HepG2 (cell line): ENCODE results near the gene SRSF7. TPM values are rescaled to one million over a fixed set of nuclear protein-coding genes. Genes with fewer than 3 reads are reported as not detected.
A peak's percentile ranks its signal among the peaks of the same experiment; 100 is the strongest.
"Not testable (repeated sequence)": the region's sequence is repeated elsewhere in the genome, so short reads cannot be mapped to it uniquely, and the experiment has no call there.

Experiments used
- ATAC-seq: fragments of 200-7000 bp; cut with Tn5 transposase; 3 replicates; pipeline ENCODE4 v1.9.1; 2020; ENCODE audit warnings: mild to moderate bottlenecking, moderate library complexity
- BruUV-seq: library from RNA; stranded (reverse); fragments of 400-500 nt; replicated peaks from 2 replicates; lab custom pipeline; 2021; lab: Mats Ljungman, UMichigan
- CTCF ChIA-PET: fragments of 300-600 bp; formaldehyde crosslinking; extraction: SDS; loops from one replicate; lab custom pipeline; 2021; ENCODE audit warnings: low total read pairs, inconsistent platforms, low intra/inter-chr PET ratio; lab: Yijun Ruan, JAX
- POLR2A ChIA-PET: fragments of 350-600 bp; sonication (Branson Sonifier 250); formaldehyde crosslinking; loops from one replicate; lab custom pipeline; 2020; ENCODE audit warnings: antibody characterized with exemption, inconsistent platforms; lab: Yijun Ruan, JAX
- DNase-seq: peaks from one replicate; pipeline ENCODE4 v3.0.0-alpha.2; 2015; ENCODE audit warnings: low spot score
- FAIRE-seq: peaks from 3 replicates; lab custom pipeline; 2011; peaks lifted over from hg19 to GRCh38; lab: Jason Lieb, UNC
- H2AFZ ChIP-seq: one replicate; pipeline ENCODE4 v1.6.1; 2011; ENCODE audit warnings: low read length, inconsistent platforms
- H3K27ac ChIP-seq: fragments of 300-600 bp; 3 replicates; pipeline ENCODE4 v1.8.0; 2011; ENCODE audit warnings: mixed run types, mild to moderate bottlenecking, mixed read lengths, low read length, inconsistent platforms; ENCODE audit not compliant: insufficient read depth; ENCODE audit errors: extremely low read length
- H3K27me3 ChIP-seq, 2 experiments: fragments of 200-600 bp in 1 of 2; 2 replicates in 1 of 2; 3 replicates in 1 of 2; pipeline versions ENCODE4 v1.6.0 to v1.8.0; 2011; ENCODE audit warnings: low read length in 2 of 2, mild to moderate bottlenecking in 2 of 2, moderate library complexity in 2 of 2, inconsistent platforms in 1 of 2; ENCODE audit not compliant: insufficient read depth in 2 of 2, control insufficient read depth in 1 of 2
- H3K36me3 ChIP-seq, 2 experiments: fragments of 200-600 bp in 1 of 2; replicated peaks in 1 of 2; 2 replicates in 1 of 2; 3 replicates in 1 of 2; pipeline versions ENCODE4 v1.5.1 to v1.8.0; 2011; ENCODE audit warnings: low read length in 2 of 2, inconsistent platforms in 1 of 2; ENCODE audit not compliant: insufficient read depth in 2 of 2, control insufficient read depth in 1 of 2
- H3K4me1 ChIP-seq: 2 replicates; pipeline ENCODE4 v1.5.1; 2012; ENCODE audit warnings: low read length, inconsistent platforms; ENCODE audit not compliant: insufficient read depth
- H3K4me2 ChIP-seq: 2 replicates; pipeline ENCODE4 v1.6.0; 2011; ENCODE audit warnings: low read depth, low read length, inconsistent platforms
- H3K4me3 ChIP-seq, 3 experiments: fragments of 200-600 bp in 1 of 3; sonication (generic), shearing (Covaris generic) in 1 of 3; replicated peaks in 1 of 3; 2 replicates each; pipeline ENCODE4 v1.5.1; 2011 to 2016; ENCODE audit warnings: low read length in 3 of 3, inconsistent platforms in 2 of 3, low read depth in 2 of 3, mild to moderate bottlenecking in 2 of 3, control low read depth in 1 of 3, mixed read lengths in 1 of 3; ENCODE audit not compliant: insufficient read depth in 1 of 3
- H3K79me2 ChIP-seq: one replicate; pipeline ENCODE4 v1.6.1; 2011; ENCODE audit warnings: low read length, inconsistent platforms; ENCODE audit not compliant: insufficient read depth
- H3K9ac ChIP-seq: 2 replicates; pipeline ENCODE4 v1.6.0; 2011; ENCODE audit warnings: mild to moderate bottlenecking, low read depth, low read length, inconsistent platforms; ENCODE audit not compliant: insufficient read depth
- H3K9me3 ChIP-seq: 2 replicates; pipeline ENCODE4 v1.5.1; 2012; ENCODE audit warnings: mild to moderate bottlenecking, low read length
- H4K20me1 ChIP-seq: 2 replicates; pipeline ENCODE4 v1.6.0; 2011; ENCODE audit warnings: inconsistent platforms, mild to moderate bottlenecking, low read length, moderate library complexity; ENCODE audit not compliant: insufficient read depth
- ELF3 ChIP-seq: IDR thresholded peaks from 2 replicates; pipeline ENCODE4 v1.6.1; 2016; ENCODE audit warnings: missing genetic modification reagents, missing compliant biosample characterization
- KLF16 ChIP-seq, 2 experiments: sonication (generic) in 1 of 2; formaldehyde crosslinking in 1 of 2; IDR thresholded peaks; 2 replicates each; pipeline versions ENCODE4 v1.6.1 to v1.8.0; 2016 to 2023; ENCODE audit warnings: missing genetic modification reagents in 2 of 2, missing compliant biosample characterization in 1 of 2
- SNAPC2 ChIP-seq: sonication (generic); formaldehyde crosslinking; IDR thresholded peaks from 2 replicates; pipeline ENCODE4 v1.8.1; 2022; ENCODE audit warnings: mild to moderate bottlenecking, missing genetic modification reagents
- ZNF317 ChIP-seq: sonication (generic); formaldehyde crosslinking; IDR thresholded peaks from 2 replicates; pipeline ENCODE4 v1.5.0; 2020; ENCODE audit warnings: mild to moderate bottlenecking, missing genetic modification reagents
- ZNF329 ChIP-seq: sonication (generic); formaldehyde crosslinking; IDR thresholded peaks from 2 replicates; pipeline ENCODE4 v1.9.0; 2021; ENCODE audit warnings: low read depth, mild to moderate bottlenecking, missing genetic modification reagents
- WGBS: methylation state at CpG from one replicate; pipeline ENCODE4 v1.1.6; 2017; ENCODE audit warnings: low lambda C conversion rate; 5-methylcytosine and 5-hydroxymethylcytosine counted together
- in situ Hi-C: cut with HindIII; loops from 2 replicates; pipeline ENCODE4 v1.10.0; 2017; ENCODE audit warnings: low pct_unique_long_range_greater_than_20kb; ENCODE audit not compliant: extremely low pct_ligation_motif_present
- intact Hi-C: fragments of 100-400 bp; cut with micrococcal nuclease; formaldehyde crosslinking; loops from one replicate; pipeline ENCODE4 v1.10.0; 2022; ENCODE audit not compliant: unreplicated experiment
- polyA plus RNA-seq, 8 experiments: library from polyadenylated mRNA; depleted of rRNA in 3 of 8; stranded (reverse) in 7 of 8; unstranded in 1 of 8; fragments of >200 nt; fragmentation: Illumina TruSeq in 4 of 8; extraction: Trizol in 4 of 8; gene quantifications; 2 replicates each; pipeline versions ENCODE4 v1.2.1 to v1.2.3, GENCODE V29; 2011 to 2016; ENCODE audit warnings: low read depth in 4 of 8, missing spikeins in 1 of 8, mixed read lengths in 1 of 8; ENCODE audit not compliant: insufficient read depth in 1 of 8
- total RNA-seq, 5 experiments: library from RNA; depleted of rRNA; stranded (reverse); fragments of >200 nt; fragmentation: Illumina TruSeq; extraction: Trizol; gene quantifications; 2 replicates each; pipeline ENCODE4 v1.2.3, GENCODE V29; 2016; ENCODE audit warnings: low read depth in 1 of 5
- TF ChIP-seq, protein P1 (sequence below): sonication (generic); formaldehyde crosslinking; IDR thresholded peaks from 2 replicates; pipeline ENCODE4 v1.8.0; 2022; ENCODE audit warnings: mild to moderate bottlenecking, missing genetic modification reagents, borderline replicate concordance

The SRSF7 gene
- total and polyA plus RNA-seq, 2 of the 13 experiments (the other 11 are each of a cell fraction or from before 2014, with no cell fraction given): 172 to 275 TPM

DNA sequence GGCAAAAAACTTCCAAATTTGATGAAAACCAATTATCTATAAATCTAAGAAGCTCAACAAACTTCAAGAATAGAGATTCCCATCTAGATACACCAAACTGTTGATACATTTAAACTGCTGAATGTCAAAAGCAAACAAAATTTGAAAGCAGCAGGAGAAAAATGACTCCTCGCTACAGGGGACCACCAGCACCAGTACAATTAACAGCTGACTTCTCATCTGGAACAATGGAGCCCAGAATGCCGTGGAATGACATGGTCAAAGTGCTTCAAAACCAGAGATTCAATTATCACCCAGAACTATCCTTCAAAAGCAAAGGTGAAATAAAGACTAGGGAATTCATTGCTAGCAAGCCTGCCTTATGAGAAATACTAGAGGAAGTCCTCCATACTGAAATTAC is 11.6 kb downstream of the SRSF7 start:
- H3K9me3 ChIP-seq: no peaks in the 10 kb centered on the region
- H3K4me3 ChIP-seq: no peak overlapping the region
- in situ Hi-C loops: loop anchor here (5.0 to 25.0 kb wide), 2 partner anchors 202 to 427 kb away; no protein-coding TSS in a partner anchor
- ATAC-seq (no peak), DNase-seq (no peak), FAIRE-seq (no peak)
- no TSS peak for BruUV-seq
- H3K9ac ChIP-seq: no peak overlapping the region
- H3K79me2 ChIP-seq: peaks cover 6% of the 10 kb centered on the region
- no peak for TF ChIP-seq ELF3 (CRISPR knock-in tag)
- TF ChIP-seq ZNF317 (CRISPR knock-in tag): peak; percentile 100
- no peak for TF ChIP-seq ZNF329
- TF ChIP-seq KLF16 (CRISPR knock-in tag; IDR thresholded peaks at IDR 0.05): no peak
- ChIA-PET POLR2A (interaction anchor here (5.2 kb wide), 1 partner anchor 11 kb away, joined by 59 read pairs; the partner anchor contains the start of gene SRSF7), CTCF (interaction anchor here (3.0 kb wide), 1 partner anchor 203 kb away, joined by 17 read pairs; no protein-coding TSS in a partner anchor)
- peaks cover 23% of the 10 kb centered on the region for H4K20me1 ChIP-seq
- 97% methylated on average over 2 of the region's 2 CpGs for WGBS
- H3K36me3 ChIP-seq: peaks cover 4 to 22% of the 10 kb centered on the region in 2 experiments
- no peak overlapping the region for H2AFZ ChIP-seq
- no peak overlapping the region for H3K27ac ChIP-seq
- no peak overlapping the region for H3K4me2 ChIP-seq
- intact Hi-C loops: loop anchor here (10.0 kb wide), 1 partner anchor 365 kb away; the partner anchor contains the start of gene ATL2
- H3K4me1 ChIP-seq: peaks cover 56% of the 10 kb centered on the region
- H3K27me3 ChIP-seq: no peaks in the 10 kb centered on the region

GRCh38 chr2:38737925-38738324 is 13.2 kb downstream of the SRSF7 start:
- ChIA-PET CTCF (no interaction called here), POLR2A (interaction anchor here (0.8 kb wide), 1 partner anchor 14 kb away, joined by 3 read pairs; the partner anchor contains the start of gene SRSF7)
- Histone ChIP-seq H3K79me2 (no peaks in the 10 kb centered on the region), H4K20me1 (peaks cover 8% of the 10 kb centered on the region; the same call in 1 of the 2 replicates), H3K4me1 (peaks cover 56% of the 10 kb centered on the region), H3K4me3 (no peak overlapping the region), H3K9me3 (no peaks in the 10 kb centered on the region), H3K4me2 (no peak overlapping the region), H2AFZ (no peak overlapping the region), H3K9ac (no peak overlapping the region), H3K27ac (no peak overlapping the region), H3K36me3 (peaks cover 12 to 25% of the 10 kb centered on the region in 2 experiments), H3K27me3 (no peaks in the 10 kb centered on the region)
- FAIRE-seq (no peak), ATAC-seq (no peak), DNase-seq (no peak)
- in situ Hi-C loops: loop anchor here (5.0 to 25.0 kb wide), 2 partner anchors 201 to 426 kb away; no protein-coding TSS in a partner anchor
- 98% methylated on average over 3 of the region's 3 CpGs for whole genome bisulfite sequencing
- intact Hi-C loops: loop anchor here (10.0 kb wide), 1 partner anchor 363 kb away; the partner anchor contains the start of gene ATL2
- no peak for TF ChIP-seq SNAPC2
- TF ChIP-seq, protein P1, sequence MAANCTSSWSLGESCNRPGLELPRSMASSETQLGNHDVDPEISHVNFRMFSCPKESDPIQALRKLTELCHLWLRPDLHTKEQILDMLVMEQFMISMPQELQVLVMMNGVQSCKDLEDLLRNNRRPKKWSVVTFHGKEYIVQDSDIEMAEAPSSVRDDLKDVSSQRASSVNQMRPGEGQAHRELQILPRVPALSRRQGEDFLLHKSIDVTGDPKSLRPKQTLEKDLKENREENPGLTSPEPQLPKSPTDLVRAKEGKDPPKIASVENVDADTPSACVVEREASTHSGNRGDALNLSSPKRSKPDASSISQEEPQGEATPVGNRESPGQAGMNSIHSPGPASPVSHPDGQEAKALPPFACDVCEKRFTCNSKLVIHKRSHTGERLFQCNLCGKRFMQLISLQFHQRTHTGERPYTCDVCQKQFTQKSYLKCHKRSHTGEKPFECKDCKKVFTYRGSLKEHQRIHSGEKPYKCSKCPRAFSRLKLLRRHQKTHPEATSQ (CRISPR knock-in tag): no peak
- BruUV-seq: no TSS peak

DNA sequence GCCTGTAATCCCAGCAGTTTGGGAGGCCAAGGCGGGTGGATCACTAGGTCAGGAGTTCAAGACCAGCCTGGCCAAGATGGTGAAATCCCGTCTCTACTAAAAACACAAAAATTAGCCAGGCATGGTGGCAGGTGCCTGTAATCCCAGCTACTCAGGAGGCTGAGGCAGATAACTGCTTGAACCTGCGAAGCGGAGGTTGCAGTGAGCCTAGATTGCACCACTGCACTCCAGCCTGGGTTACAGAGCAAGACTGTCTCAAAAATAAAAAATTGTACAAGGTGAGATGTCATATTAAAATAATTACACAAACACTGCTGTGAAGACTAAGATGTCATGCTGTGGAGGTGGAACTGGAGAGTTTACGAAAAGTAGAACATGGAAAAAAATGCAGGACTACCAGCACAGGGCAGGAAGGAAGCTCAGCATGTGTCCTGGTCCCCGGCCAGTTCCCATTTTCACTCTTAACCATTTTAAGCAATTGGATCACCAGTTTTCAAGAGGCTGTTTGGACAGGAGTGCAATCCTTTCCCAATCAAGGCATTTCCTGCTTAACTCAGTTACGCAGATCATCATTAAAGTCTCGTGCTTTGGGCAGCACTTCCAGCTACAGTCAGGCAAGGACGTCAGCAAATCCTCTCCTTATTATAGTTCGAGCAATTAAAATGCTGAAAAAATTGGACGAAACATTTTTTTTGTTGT is 14.0 kb downstream of the SRSF7 start:
- Histone ChIP-seq H3K4me1 (peaks cover 56% of the 10 kb centered on the region), H3K36me3 (peaks cover 12 to 25% of the 10 kb centered on the region in 2 experiments)
- CTCF ChIA-PET, FAIRE-seq, H3K9ac ChIP-seq, ATAC-seq, H3K79me2 ChIP-seq, H3K27me3 ChIP-seq, H3K27ac ChIP-seq, POLR2A ChIA-PET, DNase-seq, H4K20me1 ChIP-seq, BruUV-seq, H3K4me3 ChIP-seq, H3K9me3 ChIP-seq, H2AFZ ChIP-seq, H3K4me2 ChIP-seq: not testable (repeated sequence)
- in situ Hi-C loops (loop anchor here (5.0 to 25.0 kb wide), 2 partner anchors 200 to 425 kb away; no protein-coding TSS in a partner anchor), intact Hi-C loops (loop anchor here (10.0 kb wide), 1 partner anchor 362 kb away; the partner anchor contains the start of gene ATL2)
- 96% methylated on average over 11 of the region's 11 CpGs for WGBS
